Body of pancreas (tissue), 4 donors: ENCODE data around the gene KRTAP10-8.

Source experiments
- CTCF ChIP-seq, 7 experiments: fragments of 450-650 bp in 4 of 7; fragments of 200-600 bp in 3 of 7; sonication (generic) in 3 of 7; IDR thresholded peaks; one replicate each; pipeline ENCODE4 v1.5.1; 2016 to 2019; ENCODE audit warnings: antibody characterized with exemption in 7 of 7
- POLR2A ChIP-seq, 3 donors: fragments of 450-650 bp; IDR thresholded peaks; one replicate each; pipeline ENCODE4 v1.6.1; 2016; ENCODE audit warnings: antibody characterized with exemption in 3 of 3, mild to moderate bottlenecking in 2 of 3

- TF ChIP-seq CTCF (IDR thresholded peaks at IDR 0.05) (no peak), POLR2A (IDR thresholded peaks at IDR 0.05) (no peak)
These were observed 22.1 kb upstream of the KRTAP10-8 start for GRCh38 chr21:44589586-44590305.
